ENCODE results near the gene TGIF2. TPM values are rescaled to one million over a fixed set of nuclear protein-coding genes. Genes with fewer than 3 reads are reported as not detected.

Gene TGIF2
- polyA plus RNA-seq (5.4 to 11.1 TPM (median 6.7 TPM) in 3 replicates), polyA minus RNA-seq (5.8 to 14.9 TPM (median 6.7 TPM) in 3 replicates)
- polyA plus RNA-seq (2011; ENCODE audit: low read depth) = 0.31 TPM
- polyA plus RNA-seq (2011; cell fraction: cytosol; rRNA removed) = 6.9 and 7.2 TPM in 2 replicates
- 5.3 and 7.2 TPM in 2 replicates for polyA plus RNA-seq (2011; cell fraction: nucleus; rRNA removed)
- 1.9 and 6.5 TPM in 2 replicates for polyA plus RNA-seq (2012; ENCODE audit: low replicate concordance)
- polyA minus RNA-seq (2011; cell fraction: cytosol; rRNA and poly(A)+ RNA removed) = 11.7 TPM
- 3.3 and 3.6 TPM in 2 replicates for polyA minus RNA-seq (2011; cell fraction: nucleus; rRNA and poly(A)+ RNA removed)

- H3K27me3 ChIP-seq (ENCODE audit: control insufficient read depth, extremely low read depth, insufficient read depth, low read length) = no peaks in the 10 kb centered on the region
- H3K9me3 ChIP-seq (ENCODE audit: control insufficient read depth, low read depth, low read length) = no peaks in the 10 kb centered on the region
- H3K9ac ChIP-seq (ENCODE audit: control insufficient read depth, extremely low read depth, insufficient read depth, low read length) = peak within 1 kb of the TSS; percentile 86
- H3K36me3 ChIP-seq (ENCODE audit: control insufficient read depth in 2 of 2, extremely low read depth in 1 of 2, insufficient read depth in 2 of 2, low read length in 2 of 2) = no peaks in the 10 kb centered on the region
- H3K4me3 ChIP-seq (ENCODE audit: control insufficient read depth in 2 of 3, extremely low read depth in 1 of 3, insufficient read depth in 2 of 3, low read depth in 1 of 3, low read length in 3 of 3) = peak within 1 kb of the TSS; percentile 56 to 77 (median 67)
- DNase-seq (ENCODE audit: low read depth, low spot score) = no peak
- no peaks in the 10 kb centered on the region for H4K20me1 ChIP-seq (ENCODE audit: control insufficient read depth, extremely low read depth, insufficient read depth, low read length)
- no peak for FAIRE-seq
- dilution Hi-C loops (cut with MboI; ENCODE audit: extremely low pct_ligation_motif_present, low sequenced_read_pairs) = no loop called here
- H3K27ac ChIP-seq (ENCODE audit: control insufficient read depth, insufficient read depth, low read length) = peak within 1 kb of the TSS; percentile 58
- no peaks in the 10 kb centered on the region for H3K9me1 ChIP-seq (ENCODE audit: control insufficient read depth, extremely low read depth, insufficient read depth, low read length)
- peaks cover 16% of the 10 kb centered on the region for H3K79me2 ChIP-seq (ENCODE audit: control insufficient read depth, insufficient read depth, low read length)
- TF ChIP-seq EZH2 (IDR thresholded peaks at IDR 0.05; ENCODE audit: low read length) = no peak
- no peak for TF ChIP-seq CTCF (optimal IDR thresholded peaks at IDR 0.05 in 1 of 3, IDR thresholded peaks at IDR 0.05 in 1 of 3, conservative IDR thresholded peaks at IDR 0.05 in 1 of 3; ENCODE audit: extremely low read depth in 1 of 3, insufficient read depth in 2 of 3, low read length in 3 of 3)
- H3K4me2 ChIP-seq (ENCODE audit: control insufficient read depth, extremely low read depth, insufficient read depth, low read depth, low read length) = peak within 1 kb of the TSS; percentile 91
- H3K4me1 ChIP-seq (ENCODE audit: control insufficient read depth, extremely low read depth, insufficient read depth, low read length) = peaks cover 26% of the 10 kb centered on the region
- H2AFZ ChIP-seq (ENCODE audit: control insufficient read depth, low read length) = peak within 1 kb of the TSS; percentile 82
Observed at GRCh38 chr20:36573103-36573797, at the start of gene TGIF2. Gene TGIF2 (plus strand): TSS chr20:36573597. CDS start chr20:36578775, 5,178 bp downstream.

GRCh38 chr20:36525620-36526365, 47.6 kb upstream of the TGIF2 start:
- TF ChIP-seq CTCF (optimal IDR thresholded peaks at IDR 0.05 in 1 of 3, IDR thresholded peaks at IDR 0.05 in 1 of 3, conservative IDR thresholded peaks at IDR 0.05 in 1 of 3; ENCODE audit: extremely low read depth in 1 of 3, insufficient read depth in 2 of 3, low read length in 3 of 3) (no peak), EZH2 (IDR thresholded peaks at IDR 0.05; ENCODE audit: low read length) (no peak)

More at GRCh38 chr20:36525620-36526365, 47.6 kb upstream of the TGIF2 start:
- DNase-seq (ENCODE audit: low read depth, low spot score) (no peak), FAIRE-seq (no peak)
- Histone ChIP-seq H3K4me1 (ENCODE audit: control insufficient read depth, extremely low read depth, insufficient read depth, low read length) (no peaks in the 10 kb centered on the region), H3K9ac (ENCODE audit: control insufficient read depth, extremely low read depth, insufficient read depth, low read length) (no peak overlapping the region), H3K27ac (ENCODE audit: control insufficient read depth, insufficient read depth, low read length) (no peak overlapping the region), H3K27me3 (ENCODE audit: control insufficient read depth, extremely low read depth, insufficient read depth, low read length) (no peaks in the 10 kb centered on the region), H3K36me3 (ENCODE audit: control insufficient read depth in 2 of 2, extremely low read depth in 1 of 2, insufficient read depth in 2 of 2, low read length in 2 of 2) (peaks cover 26 to 37% of the 10 kb centered on the region in 2 experiments), H3K79me2 (ENCODE audit: control insufficient read depth, insufficient read depth, low read length) (no peaks in the 10 kb centered on the region), H3K4me2 (ENCODE audit: control insufficient read depth, extremely low read depth, insufficient read depth, low read depth, low read length) (no peak overlapping the region), H4K20me1 (ENCODE audit: control insufficient read depth, extremely low read depth, insufficient read depth, low read length) (no peaks in the 10 kb centered on the region), H3K9me3 (ENCODE audit: control insufficient read depth, low read depth, low read length) (no peaks in the 10 kb centered on the region), H3K9me1 (ENCODE audit: control insufficient read depth, extremely low read depth, insufficient read depth, low read length) (no peaks in the 10 kb centered on the region), H2AFZ (ENCODE audit: control insufficient read depth, low read length) (no peak overlapping the region), H3K4me3 (ENCODE audit: control insufficient read depth in 2 of 3, extremely low read depth in 1 of 3, insufficient read depth in 2 of 3, low read depth in 1 of 3, low read length in 3 of 3) (no peak overlapping the region)
- dilution Hi-C loops (cut with MboI; ENCODE audit: extremely low pct_ligation_motif_present, low sequenced_read_pairs) = no loop called here

Measured in keratinocyte (primary cell).